Stimulated activated CD4-positive, alpha-beta T cell treated with anti-CD3 and anti-CD28 coated beads, TNF-alpha, amount 100 ng/mL, for 1 hour (primary cell): ENCODE data around the gene CCDC141.
"Not testable (repeated sequence)": the region's sequence is repeated elsewhere in the genome, so short reads cannot be mapped to it uniquely, and the experiment has no call there.

Source experiments
- DNase-seq, 3 donors: peaks; one replicate each; pipeline ENCODE4 v3.0.0-alpha.2; 2020; ENCODE audit warnings: low read depth in 3 of 3, low spot score in 1 of 3

Gene CCDC141

GRCh38 chr2:179045602-179046001 lies 4.3 kb downstream of the CCDC141 start:
- not testable (repeated sequence) for DNase-seq

DNA sequence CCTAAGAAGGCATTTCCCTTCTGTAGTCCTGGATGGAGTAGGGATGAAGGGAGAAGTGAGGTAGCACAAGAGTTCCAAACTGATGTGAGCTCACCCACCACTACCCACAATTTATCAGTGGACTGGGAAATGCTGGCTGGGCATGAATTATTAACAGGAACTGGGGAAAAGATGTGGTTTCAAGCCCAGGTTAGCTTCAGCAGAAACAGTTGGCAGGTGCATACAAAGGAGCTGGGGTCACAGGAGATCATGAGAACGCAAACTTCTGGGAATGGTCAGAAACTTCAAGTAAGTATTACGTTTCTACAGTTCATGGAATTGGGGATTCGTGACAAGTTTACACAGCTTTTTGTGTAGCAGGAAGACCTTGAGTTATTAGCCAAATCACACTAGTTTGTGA lies 5.4 kb downstream of the CCDC141 start:
- DNase-seq, result no peak

GRCh38 chr2:179037807-179038206 lies 12.1 kb downstream of the CCDC141 start:
- DNase-seq, result no peak

- no peak for DNase-seq
Observed at GRCh38 chr2:179036353-179036905, 13.5 kb downstream of the CCDC141 start.

GRCh38 chr2:179031731-179032408 lies 18.1 kb downstream of the CCDC141 start:
- no peak for DNase-seq

- no peak for DNase-seq
Observed at GRCh38 chr2:179024445-179024844, 25.5 kb downstream of the CCDC141 start.

DNA sequence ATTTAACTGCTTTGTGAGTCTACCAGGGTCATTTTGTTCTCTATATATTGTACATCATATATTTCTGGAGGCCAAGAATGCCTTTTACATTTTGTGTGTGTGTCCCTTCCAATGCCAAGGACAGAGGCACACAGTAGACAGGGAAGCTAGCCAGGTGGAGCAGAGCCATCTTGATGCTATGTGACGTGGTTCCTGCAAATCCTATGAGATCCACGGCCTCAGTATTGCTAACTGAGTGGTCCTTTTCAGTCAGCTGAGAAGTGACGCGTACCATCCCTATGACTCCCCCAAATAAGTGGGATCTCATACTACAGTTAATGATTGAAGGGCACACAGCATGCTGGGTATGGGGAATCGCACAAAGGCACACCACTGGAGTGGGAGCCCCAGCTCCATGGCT lies 27.3 kb downstream of the CCDC141 start:
- no peak for DNase-seq

GRCh38 chr2:179021258-179021657 lies 28.7 kb downstream of the CCDC141 start:
- DNase-seq, result no peak

DNA sequence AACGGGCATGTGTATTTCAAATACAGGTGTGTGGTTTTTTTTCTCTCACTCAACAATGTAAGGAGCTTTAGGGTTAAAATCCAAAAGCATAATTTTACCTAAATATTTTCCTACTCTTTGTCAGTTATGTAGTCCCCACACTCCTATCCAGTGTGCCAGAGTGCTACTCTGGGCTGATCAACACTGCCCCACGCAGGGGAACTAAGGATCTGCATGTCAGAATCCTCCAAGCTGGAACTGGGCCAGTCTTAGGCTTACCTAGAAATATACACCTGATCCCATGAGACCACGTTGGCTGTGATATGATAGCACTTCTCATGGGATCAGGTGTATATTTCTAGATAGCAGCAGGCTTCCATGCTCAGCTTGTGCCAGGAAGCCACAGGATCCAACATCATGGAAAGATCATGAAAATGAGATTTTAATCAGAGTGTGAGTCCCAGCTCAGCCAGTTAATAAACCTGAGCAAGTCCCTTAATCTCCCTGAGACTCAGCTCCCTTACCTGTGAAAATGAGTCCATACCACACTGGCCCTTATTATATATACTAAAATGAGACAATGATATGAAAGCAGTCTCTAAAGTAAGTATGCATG lies 29.7 kb downstream of the CCDC141 start:
- DNase-seq, result peak in 1 of 3 donors; percentile 30

DNA sequence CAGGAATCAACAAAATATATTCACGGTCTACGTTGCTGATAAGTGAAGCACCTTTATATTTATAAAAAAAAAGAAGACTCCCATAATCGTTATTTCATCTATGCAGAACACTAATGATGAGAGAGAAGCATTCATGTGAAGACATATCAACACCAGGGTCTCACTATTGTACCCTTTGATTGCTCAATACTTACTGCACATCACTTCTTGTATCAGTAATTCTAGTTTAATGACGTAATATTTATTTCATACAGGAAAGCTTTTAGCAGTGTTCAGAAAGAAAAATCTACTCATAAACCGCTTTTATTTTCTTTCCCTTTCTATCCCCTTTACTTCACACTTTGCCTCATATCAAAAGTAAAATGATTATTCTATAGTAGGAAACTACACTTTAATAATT lies 30.7 kb downstream of the CCDC141 start:
- DNase-seq, result no peak

- no peak for DNase-seq
Observed at GRCh38 chr2:179017773-179018357, 32.1 kb downstream of the CCDC141 start.

DNA sequence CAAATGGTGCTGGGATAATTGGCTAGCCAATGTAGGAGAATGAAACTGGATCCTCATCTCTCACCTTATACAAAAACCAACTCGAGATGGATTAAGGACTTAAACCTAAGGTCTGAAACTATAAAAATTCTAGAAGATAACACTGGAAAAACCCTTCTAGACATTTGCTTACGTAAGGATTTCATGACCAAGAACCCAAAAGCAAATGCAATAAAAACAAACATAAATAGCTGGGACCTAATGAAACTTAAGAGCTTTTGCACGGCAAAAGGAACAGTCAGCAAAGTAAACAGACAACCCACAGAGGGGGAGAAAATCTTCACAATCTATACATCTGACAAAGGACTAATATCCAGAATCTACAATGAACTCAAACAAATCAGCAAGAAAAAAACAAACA lies 35.7 kb downstream of the CCDC141 start:
- DNase-seq, result not testable (repeated sequence)

DNA sequence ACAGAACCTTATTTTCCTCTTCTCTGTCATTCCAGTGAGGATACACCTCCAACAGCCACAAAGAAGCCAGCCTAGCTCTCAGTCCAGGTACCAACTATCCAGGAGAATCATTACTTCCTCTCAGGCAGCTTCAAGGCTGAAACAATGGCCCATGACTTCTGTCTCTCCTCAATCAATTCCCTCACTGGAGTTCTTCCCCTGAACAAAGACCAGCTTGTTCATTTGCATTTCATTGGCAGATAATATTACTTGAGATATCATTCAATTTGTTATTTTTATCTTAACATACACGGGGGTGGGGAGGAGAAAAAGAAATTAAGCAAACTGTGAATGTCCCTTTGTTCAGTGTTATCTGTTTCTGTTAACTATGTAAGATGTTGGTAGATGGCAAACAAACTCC lies 44.0 kb downstream of the CCDC141 start:
- no peak for DNase-seq

DNA sequence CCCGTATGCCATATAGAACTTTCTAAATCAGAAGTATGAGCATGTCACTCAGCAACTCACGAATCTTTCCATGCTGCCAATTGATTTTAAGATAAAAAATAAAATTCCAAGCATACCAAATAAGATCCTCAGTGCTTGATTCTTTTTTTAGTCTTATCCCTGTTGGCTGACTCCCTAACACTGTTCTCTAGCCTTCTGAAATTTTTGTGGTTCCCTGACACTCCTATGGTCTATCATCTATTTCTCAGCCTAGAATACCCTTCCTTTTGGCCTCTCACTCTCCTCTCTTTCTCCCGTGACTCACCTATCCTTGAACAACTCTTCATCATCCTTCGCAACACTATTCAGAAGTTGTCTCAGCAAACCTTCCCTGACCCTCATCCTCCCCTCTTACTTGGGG lies 50.5 kb downstream of the CCDC141 start:
- DNase-seq, result no peak

DNA sequence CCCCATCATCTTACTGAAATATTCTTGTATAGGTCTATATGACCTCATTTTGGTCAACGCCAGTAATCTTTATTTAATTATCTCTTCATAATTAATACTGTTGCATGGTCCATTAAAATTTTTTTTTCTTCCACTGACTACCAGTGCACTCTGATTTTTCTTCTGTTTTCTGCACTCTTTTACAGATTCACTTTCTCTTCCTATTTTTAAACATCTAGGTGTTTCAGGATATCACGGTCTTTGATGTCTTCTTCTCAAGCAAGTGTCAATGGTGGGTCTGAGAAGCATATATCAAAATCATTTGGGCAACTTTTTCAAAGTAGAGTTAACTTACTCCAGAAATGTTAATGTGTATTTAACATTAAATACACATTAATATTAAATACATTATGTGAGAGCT lies 51.4 kb downstream of the CCDC141 start:
- no peak for DNase-seq

- no peak for DNase-seq
Observed at GRCh38 chr2:178997477-178997876, 52.5 kb downstream of the CCDC141 start.

GRCh38 chr2:178997067-178997466 lies 52.9 kb downstream of the CCDC141 start:
- no peak for DNase-seq

DNA sequence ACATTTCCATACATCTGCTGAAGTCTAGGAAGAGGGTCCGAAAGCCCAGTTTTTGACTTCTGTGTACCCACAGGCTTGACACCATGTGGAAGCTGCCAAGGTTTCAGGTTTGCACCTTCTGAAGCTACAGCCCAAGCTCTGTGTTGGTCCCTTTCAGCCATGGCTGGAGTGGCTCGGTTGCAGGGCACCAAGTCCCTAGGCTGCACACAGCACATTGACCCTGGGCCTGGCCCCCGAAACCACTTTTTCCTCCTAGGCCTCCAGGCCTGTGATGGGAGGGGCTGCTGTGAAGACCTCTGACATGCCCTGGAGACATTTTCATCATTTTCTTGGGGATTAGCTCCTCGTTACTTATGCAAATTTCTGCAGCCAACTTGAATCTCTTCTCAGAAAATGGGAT lies 55.7 kb downstream of the CCDC141 start:
- DNase-seq, result no peak

DNA sequence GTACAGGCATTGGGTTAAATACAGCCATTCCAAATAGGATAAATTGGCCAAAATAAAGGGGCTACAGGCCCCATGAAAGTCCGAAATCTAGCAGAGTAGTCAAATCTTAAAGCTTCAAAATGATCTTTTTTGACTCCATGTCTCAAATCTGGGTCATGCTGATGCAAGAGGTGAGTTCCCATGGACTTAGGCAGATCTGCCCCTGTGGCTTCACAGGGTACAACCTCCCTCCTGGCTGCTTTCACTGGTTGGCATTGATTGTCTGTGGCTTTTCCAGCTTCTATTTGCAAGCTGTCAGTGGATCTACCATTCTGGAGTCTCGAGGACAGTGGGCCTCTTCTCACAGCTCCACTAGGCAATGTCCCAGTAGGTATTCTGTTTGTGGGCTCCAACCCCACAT lies 56.1 kb downstream of the CCDC141 start:
- no peak for DNase-seq

- DNase-seq, result not testable (repeated sequence)
Observed at GRCh38 chr2:178992719-178993118, 57.2 kb downstream of the CCDC141 start.

- no peak for DNase-seq
Observed at GRCh38 chr2:178990533-178991241, 59.2 kb downstream of the CCDC141 start.

- DNase-seq, result not testable (repeated sequence)
Observed at GRCh38 chr2:178989424-178989823, 60.5 kb downstream of the CCDC141 start.
